ENCODE results near the gene DENND4A. TPM values are rescaled to one million over a fixed set of nuclear protein-coding genes. Genes with fewer than 3 reads are reported as not detected.
"Not testable (repeated sequence)": the region's sequence is repeated elsewhere in the genome, so short reads cannot be mapped to it uniquely, and the experiment has no call there.

Gene DENND4A
- total RNA-seq, 4 donors from 2014 or later: 27.1 to 75.3 (median 52.8) TPM

DNA sequence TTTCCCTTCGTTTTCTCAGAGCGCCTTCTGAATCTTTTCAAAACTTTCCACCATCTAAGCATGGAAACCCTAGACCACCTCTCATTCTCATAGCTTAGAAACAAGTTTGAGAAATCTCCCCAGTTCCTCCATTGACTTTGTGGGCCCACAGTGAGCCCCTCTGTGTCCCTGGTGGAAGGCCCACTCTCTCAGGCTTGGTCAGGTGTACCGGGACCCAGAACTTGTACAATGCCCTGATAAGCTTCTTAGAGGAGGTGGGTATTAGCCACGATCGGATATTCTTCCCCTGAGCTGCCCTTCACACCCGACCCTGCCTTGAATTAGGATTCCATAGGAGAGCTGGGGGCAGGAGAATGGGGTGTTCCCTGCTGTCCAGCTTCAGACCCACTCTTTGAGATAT lies 170.5 kb downstream of the DENND4A start, which contains the start of gene SLC24A1:
Gene SLC24A1, plus strand, starts transcription at position 301 of the 400 bp plus-strand sequence. CDS start 2,143 bp downstream, outside the sequence.
- TF ChIP-seq POLR2A (IDR thresholded peaks at IDR 0.05): no peak
- TF ChIP-seq, protein P1, sequence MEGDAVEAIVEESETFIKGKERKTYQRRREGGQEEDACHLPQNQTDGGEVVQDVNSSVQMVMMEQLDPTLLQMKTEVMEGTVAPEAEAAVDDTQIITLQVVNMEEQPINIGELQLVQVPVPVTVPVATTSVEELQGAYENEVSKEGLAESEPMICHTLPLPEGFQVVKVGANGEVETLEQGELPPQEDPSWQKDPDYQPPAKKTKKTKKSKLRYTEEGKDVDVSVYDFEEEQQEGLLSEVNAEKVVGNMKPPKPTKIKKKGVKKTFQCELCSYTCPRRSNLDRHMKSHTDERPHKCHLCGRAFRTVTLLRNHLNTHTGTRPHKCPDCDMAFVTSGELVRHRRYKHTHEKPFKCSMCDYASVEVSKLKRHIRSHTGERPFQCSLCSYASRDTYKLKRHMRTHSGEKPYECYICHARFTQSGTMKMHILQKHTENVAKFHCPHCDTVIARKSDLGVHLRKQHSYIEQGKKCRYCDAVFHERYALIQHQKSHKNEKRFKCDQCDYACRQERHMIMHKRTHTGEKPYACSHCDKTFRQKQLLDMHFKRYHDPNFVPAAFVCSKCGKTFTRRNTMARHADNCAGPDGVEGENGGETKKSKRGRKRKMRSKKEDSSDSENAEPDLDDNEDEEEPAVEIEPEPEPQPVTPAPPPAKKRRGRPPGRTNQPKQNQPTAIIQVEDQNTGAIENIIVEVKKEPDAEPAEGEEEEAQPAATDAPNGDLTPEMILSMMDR (IDR thresholded peaks at IDR 0.05): no peak
- Histone ChIP-seq H3K36me3 (no peaks in the 10 kb centered on the region), H3K27me3 (no peaks in the 10 kb centered on the region), H3K4me1 (no peaks in the 10 kb centered on the region), H3K4me3 (no peak within 1 kb of the TSS), H3K27ac (no peak within 1 kb of the TSS), H3K9me3 (no peaks in the 10 kb centered on the region)
- intact Hi-C loops (cut with DNase I; ENCODE audit: low total_unique reads): no loop called here
- no peak for DNase-seq

DNA sequence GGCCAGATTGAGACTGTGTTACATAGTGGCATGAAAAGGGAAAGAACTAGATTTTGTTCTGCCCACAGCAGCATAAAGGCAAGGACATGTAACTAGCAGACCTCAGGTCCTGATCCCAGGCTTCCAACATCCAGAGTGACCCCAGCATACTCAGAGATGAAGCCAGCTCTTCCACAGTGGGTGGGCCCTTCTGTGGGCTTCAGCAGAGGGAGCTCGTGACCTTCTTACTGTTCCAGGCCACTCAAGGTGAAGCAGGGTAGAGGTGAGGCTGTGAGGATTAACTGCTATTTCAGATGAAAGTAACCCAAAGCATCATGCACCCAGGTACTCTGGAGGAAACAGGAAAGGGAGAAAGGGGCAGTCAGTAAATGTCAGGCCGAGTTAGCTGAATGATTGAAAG lies 171.3 kb downstream of the DENND4A start:
- Histone ChIP-seq H3K9me3 (no peaks in the 10 kb centered on the region), H3K4me1 (no peaks in the 10 kb centered on the region), H3K4me3 (no peak overlapping the region), H3K36me3 (no peaks in the 10 kb centered on the region), H3K27ac (no peak overlapping the region), H3K27me3 (no peaks in the 10 kb centered on the region)
- DNase-seq: no peak
- TF ChIP-seq POLR2A (IDR thresholded peaks at IDR 0.05): no peak
- TF ChIP-seq, protein P1 (IDR thresholded peaks at IDR 0.05): no peak
- intact Hi-C loops (cut with DNase I; ENCODE audit: low total_unique reads): no loop called here

DNA sequence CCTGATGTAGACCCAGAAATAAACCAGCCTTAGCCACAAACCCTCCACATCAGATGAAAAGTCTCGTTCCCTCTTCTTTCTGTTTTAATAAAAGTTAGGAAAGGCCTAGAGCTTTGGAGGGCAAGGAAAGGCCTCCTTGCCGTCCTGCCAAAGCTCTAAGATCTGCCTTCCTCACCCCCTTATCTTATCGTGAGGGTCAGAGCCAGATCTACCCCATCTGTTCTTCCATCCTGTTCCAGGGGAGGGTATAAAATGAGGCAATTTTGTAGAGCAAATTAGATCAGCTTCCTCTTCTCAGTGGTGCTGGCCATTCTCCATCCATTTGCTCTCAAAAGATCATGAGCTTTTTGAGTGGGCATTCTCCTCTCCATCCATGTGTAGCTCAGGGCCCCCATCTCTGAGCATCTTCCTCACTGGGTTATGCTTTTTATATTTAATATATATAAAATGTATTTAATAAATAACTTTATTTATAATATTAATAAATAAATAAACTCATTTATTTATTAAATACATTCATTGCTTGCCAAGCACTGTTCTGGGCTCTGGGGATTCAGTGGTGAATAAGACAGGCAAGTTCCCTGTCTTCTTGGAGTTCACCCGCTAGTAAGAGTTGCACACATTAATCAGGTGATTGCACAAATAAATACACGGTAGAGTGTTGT lies 172.3 kb downstream of the DENND4A start:
- Histone ChIP-seq H3K36me3 (no peaks in the 10 kb centered on the region), H3K4me3 (no peak overlapping the region), H3K27me3 (no peaks in the 10 kb centered on the region), H3K9me3 (no peaks in the 10 kb centered on the region), H3K27ac (no peak overlapping the region), H3K4me1 (no peaks in the 10 kb centered on the region)
- no peak for DNase-seq
- intact Hi-C loops (cut with DNase I; ENCODE audit: low total_unique reads): no loop called here
- TF ChIP-seq, protein P1 (IDR thresholded peaks at IDR 0.05): no peak
- no peak for TF ChIP-seq POLR2A (IDR thresholded peaks at IDR 0.05)

DNA sequence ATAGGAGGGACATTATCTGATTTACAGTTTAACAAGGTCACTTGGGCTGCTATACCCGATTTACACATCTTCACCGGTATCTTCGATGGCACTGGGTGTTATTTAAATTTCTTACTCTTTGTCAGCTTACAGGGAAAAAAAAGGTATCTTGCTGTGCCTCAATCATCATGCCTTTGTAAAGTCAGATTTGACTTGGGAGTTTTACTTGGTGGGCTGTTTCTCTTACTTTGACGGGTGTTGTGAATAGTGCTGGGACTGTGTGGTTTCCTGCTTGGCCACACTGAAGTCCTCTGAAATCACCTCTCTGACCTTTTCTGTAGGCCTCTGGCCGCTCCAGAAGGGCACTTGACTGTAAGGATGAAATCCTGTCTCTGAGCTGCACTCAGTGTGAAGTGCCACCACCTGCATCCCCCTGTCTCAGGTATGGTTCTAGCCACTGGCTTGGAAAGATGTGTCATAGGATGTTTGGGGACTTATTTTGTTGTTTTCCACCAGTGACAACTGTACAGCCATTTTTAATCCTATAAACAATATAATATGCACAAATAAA lies 173.5 kb downstream of the DENND4A start:
- intact Hi-C loops (cut with DNase I; ENCODE audit: low total_unique reads): no loop called here
- no peak for DNase-seq
- no peak overlapping the region for H3K27ac ChIP-seq

DNA sequence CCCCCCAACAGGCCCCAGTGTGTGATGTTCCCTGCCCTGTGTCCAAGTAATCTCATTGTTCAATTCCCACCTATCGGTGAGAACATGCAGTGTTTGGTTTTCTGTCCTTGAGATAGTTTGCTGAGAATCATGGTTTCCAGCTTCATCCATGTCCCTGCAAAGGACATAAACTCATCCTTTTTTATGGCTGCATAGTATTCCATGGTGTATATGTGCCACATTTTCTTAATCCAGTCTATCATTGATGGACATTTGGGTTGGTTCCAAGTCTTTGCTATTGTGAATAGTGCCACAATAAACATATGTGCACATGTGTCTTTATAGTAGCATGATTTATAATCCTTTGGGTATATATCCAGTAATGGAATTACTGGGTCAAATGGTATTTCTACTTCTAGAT lies 176.2 kb downstream of the DENND4A start:
- H3K9me3 ChIP-seq; H3K36me3 ChIP-seq; H3K4me1 ChIP-seq; DNase-seq; H3K27ac ChIP-seq; intact Hi-C loops (cut with DNase I; ENCODE audit: low total_unique reads); H3K4me3 ChIP-seq; H3K27me3 ChIP-seq: not testable (repeated sequence)

More for the DNA sequence above, 173.5 kb downstream of the DENND4A start:
- Histone ChIP-seq H3K4me1 (no peaks in the 10 kb centered on the region), H3K4me3 (no peak overlapping the region), H3K27me3 (no peaks in the 10 kb centered on the region), H3K9me3 (no peaks in the 10 kb centered on the region), H3K36me3 (no peaks in the 10 kb centered on the region)
- TF ChIP-seq, protein P1 (IDR thresholded peaks at IDR 0.05): no peak
- TF ChIP-seq POLR2A (IDR thresholded peaks at IDR 0.05): no peak

Data from uterus (tissue), 4 donors.